Keratinocyte (primary cell): ENCODE results near the gene SMIM30.

Experiments used
- EZH2 ChIP-seq: IDR thresholded peaks from one replicate; pipeline ENCODE4 v1.6.1; 2012; ENCODE audit warnings: inconsistent platforms, mild to moderate bottlenecking, low read length, moderate library complexity
- TF ChIP-seq, protein P1 (sequence below), 3 experiments: IDR thresholded peaks in 1 of 3; conservative IDR thresholded peaks in 1 of 3; optimal IDR thresholded peaks in 1 of 3; 2 replicates in 2 of 3; 3 replicates in 1 of 3; pipeline versions ENCODE3 to v1.5.1; 2011; ENCODE audit warnings: low read length in 3 of 3, mild to moderate bottlenecking in 3 of 3, moderate library complexity in 2 of 3, control low read depth in 1 of 3, inconsistent platforms in 1 of 3; ENCODE audit not compliant: insufficient read depth in 2 of 3; ENCODE audit errors: extremely low read depth in 1 of 3

DNA sequence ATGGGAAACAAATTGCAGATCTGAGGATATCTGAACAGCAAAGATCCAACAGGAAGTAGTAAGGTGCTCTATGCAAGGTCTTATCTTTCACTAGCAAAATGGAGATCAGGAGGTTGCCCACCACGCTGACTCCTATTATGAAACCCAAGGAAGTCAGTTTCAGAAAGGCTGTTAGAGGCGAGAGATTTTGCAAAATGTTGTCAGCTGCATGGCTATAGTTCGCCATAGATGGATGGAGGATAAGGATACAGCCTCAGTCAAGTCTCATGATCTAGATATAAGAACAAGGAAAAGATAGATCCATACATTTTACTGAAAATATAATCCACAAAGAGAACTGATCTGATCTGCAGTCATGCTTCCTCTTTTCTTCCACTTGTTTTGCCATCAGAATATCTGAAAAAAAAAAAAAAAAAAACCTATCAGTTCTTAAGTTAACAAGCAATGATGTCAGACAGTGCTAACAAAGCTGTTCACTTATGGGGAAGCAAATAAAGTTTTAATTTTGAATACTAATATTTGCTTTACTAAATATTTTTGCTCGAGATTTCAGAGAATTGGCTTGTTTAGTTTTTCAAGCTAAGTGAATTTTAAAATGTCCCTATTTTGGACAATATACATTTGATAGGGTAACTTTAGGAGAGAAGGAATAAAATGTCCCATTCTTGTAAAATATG is 33.7 kb downstream of the SMIM30 start:
- TF ChIP-seq, protein P1, sequence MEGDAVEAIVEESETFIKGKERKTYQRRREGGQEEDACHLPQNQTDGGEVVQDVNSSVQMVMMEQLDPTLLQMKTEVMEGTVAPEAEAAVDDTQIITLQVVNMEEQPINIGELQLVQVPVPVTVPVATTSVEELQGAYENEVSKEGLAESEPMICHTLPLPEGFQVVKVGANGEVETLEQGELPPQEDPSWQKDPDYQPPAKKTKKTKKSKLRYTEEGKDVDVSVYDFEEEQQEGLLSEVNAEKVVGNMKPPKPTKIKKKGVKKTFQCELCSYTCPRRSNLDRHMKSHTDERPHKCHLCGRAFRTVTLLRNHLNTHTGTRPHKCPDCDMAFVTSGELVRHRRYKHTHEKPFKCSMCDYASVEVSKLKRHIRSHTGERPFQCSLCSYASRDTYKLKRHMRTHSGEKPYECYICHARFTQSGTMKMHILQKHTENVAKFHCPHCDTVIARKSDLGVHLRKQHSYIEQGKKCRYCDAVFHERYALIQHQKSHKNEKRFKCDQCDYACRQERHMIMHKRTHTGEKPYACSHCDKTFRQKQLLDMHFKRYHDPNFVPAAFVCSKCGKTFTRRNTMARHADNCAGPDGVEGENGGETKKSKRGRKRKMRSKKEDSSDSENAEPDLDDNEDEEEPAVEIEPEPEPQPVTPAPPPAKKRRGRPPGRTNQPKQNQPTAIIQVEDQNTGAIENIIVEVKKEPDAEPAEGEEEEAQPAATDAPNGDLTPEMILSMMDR (optimal IDR thresholded peaks at IDR 0.05 in 1 of 3, IDR thresholded peaks at IDR 0.05 in 1 of 3, conservative IDR thresholded peaks at IDR 0.05 in 1 of 3; ENCODE audit: extremely low read depth in 1 of 3, insufficient read depth in 2 of 3, low read length in 3 of 3) = no peak
- TF ChIP-seq EZH2 = no peak
